Loucy (cell line): Measurements from ENCODE around the gene SCIN.

Source experiments
- H2AFZ ChIP-seq: fragments of 200-600 bp; sonication (generic); 2 replicates; pipeline ENCODE4 v1.6.0; 2016; ENCODE audit warnings: antibody characterized with exemption, mild to moderate bottlenecking, low read length, moderate library complexity
- H3F3A ChIP-seq: fragments of 200-600 bp; 2 replicates; pipeline ENCODE4 v1.6.0; 2016; ENCODE audit warnings: antibody characterized with exemption, low read depth, mild to moderate bottlenecking
- H3K27me3 ChIP-seq: fragments of 200-600 bp; sonication (generic); 2 replicates; pipeline ENCODE4 v1.6.1; 2014; ENCODE audit warnings: low read length, mild to moderate bottlenecking; ENCODE audit not compliant: insufficient read depth, poor library complexity, severe bottlenecking
- H3K36me3 ChIP-seq: fragments of 200-600 bp; sonication (generic); 2 replicates; pipeline ENCODE4 v1.6.1; 2016; ENCODE audit warnings: low read length; ENCODE audit not compliant: insufficient read depth
- H3K4me1 ChIP-seq: fragments of 200-600 bp; sonication (generic); 2 replicates; pipeline ENCODE4 v1.5.1; 2014; ENCODE audit warnings: low read length, mild to moderate bottlenecking; ENCODE audit not compliant: insufficient read depth, poor library complexity, severe bottlenecking
- H3K4me2 ChIP-seq: fragments of 200-600 bp; sonication (generic); 2 replicates; pipeline ENCODE4 v1.6.0; 2014; ENCODE audit warnings: antibody characterized with exemption, low read length, low read depth, mild to moderate bottlenecking; ENCODE audit not compliant: poor library complexity, severe bottlenecking
- H3K4me3 ChIP-seq: fragments of 200-600 bp; sonication (generic); 2 replicates; pipeline ENCODE4 v1.5.1; 2014; ENCODE audit warnings: low read length, mild to moderate bottlenecking, mixed read lengths; ENCODE audit not compliant: poor library complexity, severe bottlenecking
- H3K79me2 ChIP-seq: fragments of 200-600 bp; sonication (generic); 2 replicates; pipeline ENCODE4 v1.6.1; 2014; ENCODE audit warnings: low read length; ENCODE audit not compliant: insufficient read depth
- H3K9ac ChIP-seq: fragments of 200-600 bp; sonication (generic); 2 replicates; pipeline ENCODE4 v1.6.0; 2014; ENCODE audit warnings: mild to moderate bottlenecking, low read depth, low read length, moderate library complexity; ENCODE audit not compliant: poor library complexity, severe bottlenecking
- H3K9me2 ChIP-seq: fragments of 200-600 bp; sonication (generic); replicated peaks from 2 replicates; pipeline ENCODE4 v1.6.1; 2016; ENCODE audit warnings: low read depth, low read length, mixed read lengths
- H3K9me3 ChIP-seq: fragments of 200-600 bp; sonication (generic); 2 replicates; pipeline ENCODE4 v1.6.1; 2014; ENCODE audit warnings: mild to moderate bottlenecking, antibody characterized with exemption, low read length, low read depth; ENCODE audit not compliant: insufficient read depth
- H4K20me1 ChIP-seq: fragments of 200-600 bp; sonication (generic); 2 replicates; pipeline ENCODE4 v1.6.0; 2014; ENCODE audit warnings: antibody characterized with exemption, low read length, mild to moderate bottlenecking; ENCODE audit not compliant: insufficient read depth, poor library complexity, severe bottlenecking
- CTCF ChIP-seq: fragments of 200-600 bp; sonication (generic); conservative IDR thresholded peaks from 2 replicates; pipeline ENCODE4 v1.5.1; 2014; ENCODE audit warnings: mild to moderate bottlenecking, antibody characterized with exemption, low read length
- EZH2phosphoT487 ChIP-seq: fragments of 200-600 bp; IDR thresholded peaks from 2 replicates; pipeline ENCODE4 v1.6.1; 2018; ENCODE audit warnings: antibody characterized with exemption, mild to moderate bottlenecking, moderate library complexity, borderline replicate concordance

The SCIN gene

GRCh38 chr7:12586271-12586670 lies 15.8 kb downstream of the SCIN start:
- Histone ChIP-seq H3K9me3 (no peaks in the 10 kb centered on the region), H3K9me2 (no peaks in the 10 kb centered on the region), H3K36me3 (no peaks in the 10 kb centered on the region), H3K4me2 (no peak overlapping the region), H3K9ac (no peak overlapping the region), H3K79me2 (no peaks in the 10 kb centered on the region), H3K4me3 (no peak overlapping the region), H3K27me3 (no peaks in the 10 kb centered on the region), H3K4me1 (no peaks in the 10 kb centered on the region), H2AFZ (no peak overlapping the region), H3F3A (no peaks in the 10 kb centered on the region), H4K20me1 (no peaks in the 10 kb centered on the region)
- TF ChIP-seq CTCF (no peak), EZH2phosphoT487 (no peak)

- Histone ChIP-seq H3K36me3 (no peaks in the 10 kb centered on the region), H4K20me1 (no peaks in the 10 kb centered on the region), H3K4me3 (no peak overlapping the region), H3K79me2 (no peaks in the 10 kb centered on the region), H3K9me3 (no peaks in the 10 kb centered on the region), H3K27me3 (no peaks in the 10 kb centered on the region), H3K4me1 (no peaks in the 10 kb centered on the region), H3K4me2 (no peak overlapping the region), H3K9ac (no peak overlapping the region), H3K9me2 (no peaks in the 10 kb centered on the region), H3F3A (no peaks in the 10 kb centered on the region), H2AFZ (no peak overlapping the region)
- TF ChIP-seq EZH2phosphoT487 (no peak), CTCF (no peak)
Observed at GRCh38 chr7:12588259-12588904, 17.9 kb downstream of the SCIN start.

GRCh38 chr7:12590559-12590958 lies 20.0 kb downstream of the SCIN start:
- H3K4me3 ChIP-seq = no peak overlapping the region
- H3K36me3 ChIP-seq = no peaks in the 10 kb centered on the region
- H3K79me2 ChIP-seq = no peaks in the 10 kb centered on the region
- no peaks in the 10 kb centered on the region for H3K27me3 ChIP-seq
- H2AFZ ChIP-seq = no peak overlapping the region
- no peaks in the 10 kb centered on the region for H3K9me3 ChIP-seq
- H3K9me2 ChIP-seq = no peaks in the 10 kb centered on the region
- no peaks in the 10 kb centered on the region for H4K20me1 ChIP-seq
- no peak overlapping the region for H3K9ac ChIP-seq
- no peaks in the 10 kb centered on the region for H3F3A ChIP-seq
- TF ChIP-seq EZH2phosphoT487 (no peak), CTCF (no peak)
- H3K4me1 ChIP-seq = no peaks in the 10 kb centered on the region
- H3K4me2 ChIP-seq = no peak overlapping the region
